HL-60 (cell line): ENCODE data around the gene TRAF4.
"Not testable (repeated sequence)": the region's sequence is repeated elsewhere in the genome, so short reads cannot be mapped to it uniquely, and the experiment has no call there.

Experiments
- DNase-seq, 2 experiments: peaks; one replicate each; pipeline ENCODE4 v3.0.0-alpha.2; 2010 to 2020; ENCODE audit warnings: low read depth in 1 of 2, low spot score in 1 of 2
- H3K27ac ChIP-seq: fragments of 250-450 bp; sonication (Bioruptor Pico); replicated peaks from 2 replicates; pipeline ENCODE4 v1.5.1; 2020; ENCODE audit warnings: mild to moderate bottlenecking, moderate library complexity
- H3K27me3 ChIP-seq: fragments of 250-450 bp; sonication (Bioruptor Pico); 2 replicates; pipeline ENCODE4 v1.5.1; 2021; ENCODE audit warnings: mild to moderate bottlenecking, moderate library complexity; ENCODE audit not compliant: insufficient read depth, poor library complexity, severe bottlenecking
- H3K4me3 ChIP-seq: replicated peaks from 2 replicates; pipeline ENCODE4 v1.5.1; 2011; ENCODE audit warnings: mild to moderate bottlenecking, control low read depth, low read length; ENCODE audit not compliant: insufficient read depth
- CTCF ChIP-seq: IDR thresholded peaks from one replicate; pipeline ENCODE4 v1.5.1; 2011; ENCODE audit warnings: low read length, control low read depth, inconsistent platforms; ENCODE audit not compliant: insufficient read depth
- GABPA ChIP-seq: IDR thresholded peaks from 2 replicates; pipeline ENCODE4 v1.6.1; 2012; ENCODE audit warnings: low read depth
- POLR2AphosphoS5 ChIP-seq: IDR thresholded peaks from 2 replicates; pipeline ENCODE4 v1.6.1; 2012; ENCODE audit warnings: low read depth
- REST ChIP-seq: IDR thresholded peaks from 2 replicates; pipeline ENCODE4 v1.6.1; 2012; ENCODE audit warnings: low read depth; ENCODE audit not compliant: insufficient replicate concordance
- SPI1 ChIP-seq: IDR thresholded peaks from 2 replicates; pipeline ENCODE4 v1.6.1; 2012; ENCODE audit warnings: low read depth, mild to moderate bottlenecking, borderline replicate concordance

TRAF4 gene

GRCh38 chr17:28777178-28777577 is 33.4 kb downstream of the TRAF4 start:
- TF ChIP-seq SPI1 (no peak), REST (no peak), POLR2AphosphoS5 (no peak), GABPA (no peak), CTCF (no peak)
- H3K27ac ChIP-seq: no peak overlapping the region

DNA sequence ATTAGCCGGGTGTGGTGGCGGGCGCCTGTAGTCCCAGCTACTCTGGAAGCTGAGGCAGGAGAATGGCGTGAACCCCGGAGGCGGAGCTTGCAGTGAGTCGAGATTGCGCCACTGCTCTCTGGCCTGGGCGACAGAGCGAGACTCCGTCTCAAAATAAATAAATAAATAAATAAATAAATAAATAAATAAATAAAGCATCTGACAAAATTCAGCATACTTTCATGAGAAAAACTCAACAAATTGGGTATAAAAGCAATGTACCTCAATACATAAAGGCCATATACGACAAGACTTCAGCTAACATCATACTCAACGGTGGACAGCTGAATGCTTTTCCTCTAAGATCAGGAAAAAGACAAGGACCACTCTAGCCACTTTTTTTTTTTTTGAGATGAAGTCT is 35.8 kb downstream of the TRAF4 start:
- not testable (repeated sequence) for DNase-seq, H3K4me3 ChIP-seq, H3K27ac ChIP-seq, H3K27me3 ChIP-seq

More at GRCh38 chr17:28777178-28777577, 33.4 kb downstream of the TRAF4 start:
- Histone ChIP-seq H3K4me3 (no peak overlapping the region), H3K27me3 (no peaks in the 10 kb centered on the region)
- DNase-seq: no peak

GRCh38 chr17:28783161-28783560 is 39.4 kb downstream of the TRAF4 start:
- no peak overlapping the region for H3K4me3 ChIP-seq
- TF ChIP-seq SPI1: no peak
- TF ChIP-seq REST: no peak
- no peak for TF ChIP-seq GABPA
- TF ChIP-seq POLR2AphosphoS5: no peak
- TF ChIP-seq CTCF: no peak
- no peak overlapping the region for H3K27ac ChIP-seq
- no peaks in the 10 kb centered on the region for H3K27me3 ChIP-seq
- DNase-seq: no peak

GRCh38 chr17:28788100-28788499 is 44.3 kb downstream of the TRAF4 start:
- DNase-seq: peak in 1 of 2 experiments; percentile 69
- no peak for TF ChIP-seq CTCF
- TF ChIP-seq POLR2AphosphoS5: no peak; the same call in 1 of the 2 replicates
- TF ChIP-seq SPI1: no peak
- no peak for TF ChIP-seq REST
- TF ChIP-seq GABPA: no peak
- Histone ChIP-seq H3K27me3 (no peaks in the 10 kb centered on the region), H3K4me3 (no peak overlapping the region), H3K27ac (peak overlapping the region; percentile 66)
